Osteoblast (primary cell): ENCODE results near the gene TCEA3. TPM values are rescaled to one million over a fixed set of nuclear protein-coding genes. Genes with fewer than 3 reads are reported as not detected.
A peak's percentile ranks its signal among the peaks of the same experiment; 100 is the strongest.

ENCODE experiments used
- DNase-seq: peaks from one replicate; pipeline ENCODE4 v3.0.0; 2011; ENCODE audit warnings: low spot score, mixed read lengths; ENCODE audit not compliant: insufficient read length; ENCODE audit errors: missing footprints
- H2AFZ ChIP-seq: 2 replicates; pipeline ENCODE4 v1.6.0; 2011; ENCODE audit warnings: mild to moderate bottlenecking, low read length
- H3K27ac ChIP-seq: 2 replicates; pipeline ENCODE4 v1.5.1; 2011; ENCODE audit warnings: mild to moderate bottlenecking, low read depth, low read length, moderate library complexity
- H3K27me3 ChIP-seq: 2 replicates; pipeline ENCODE4 v1.6.0; 2012; ENCODE audit warnings: mild to moderate bottlenecking, control low read depth, inconsistent platforms, low read length, moderate library complexity; ENCODE audit not compliant: insufficient read depth
- H3K36me3 ChIP-seq: 2 replicates; pipeline ENCODE4 v1.5.1; 2011; ENCODE audit warnings: mild to moderate bottlenecking, low read length, control low read depth, moderate library complexity; ENCODE audit not compliant: insufficient read depth
- H3K4me1 ChIP-seq: 2 replicates; pipeline ENCODE4 v1.5.1; 2011; ENCODE audit warnings: mild to moderate bottlenecking, low read length, control low read depth, moderate library complexity; ENCODE audit not compliant: insufficient read depth
- H3K4me2 ChIP-seq: 2 replicates; pipeline ENCODE4 v1.6.0; 2011; ENCODE audit warnings: mild to moderate bottlenecking, low read length; ENCODE audit not compliant: insufficient read depth
- H3K4me3 ChIP-seq: fragments of 200-600 bp; sonication (generic); 3 replicates; pipeline ENCODE4 v1.5.1; 2012; ENCODE audit warnings: mild to moderate bottlenecking, low read length, inconsistent platforms; ENCODE audit not compliant: insufficient read depth
- H3K79me2 ChIP-seq: 2 replicates; pipeline ENCODE4 v1.6.0; 2012; ENCODE audit warnings: mild to moderate bottlenecking, low read length, control low read depth, inconsistent platforms; ENCODE audit not compliant: insufficient read depth
- H3K9me3 ChIP-seq: 2 replicates; pipeline ENCODE4 v1.5.1; 2011; ENCODE audit warnings: low read depth, low read length, control low read depth
- H4K20me1 ChIP-seq: 2 replicates; pipeline ENCODE4 v1.6.0; 2012; ENCODE audit warnings: mild to moderate bottlenecking, low read length, control low read depth; ENCODE audit not compliant: insufficient read depth
- total RNA-seq: library from RNA; depleted of rRNA; stranded (reverse); fragments of >200 nt; gene quantifications from 2 replicates; pipeline ENCODE4 v1.2.3, GENCODE V29; 2012
- TF ChIP-seq, protein P1 (sequence below): IDR thresholded peaks from 2 replicates; pipeline ENCODE4 v1.5.1; 2011; ENCODE audit warnings: mild to moderate bottlenecking, low read depth, low read length, moderate library complexity; ENCODE audit errors: extremely low read depth

The TCEA3 gene
- total RNA-seq, 1 donor: 31.5 TPM

DNA sequence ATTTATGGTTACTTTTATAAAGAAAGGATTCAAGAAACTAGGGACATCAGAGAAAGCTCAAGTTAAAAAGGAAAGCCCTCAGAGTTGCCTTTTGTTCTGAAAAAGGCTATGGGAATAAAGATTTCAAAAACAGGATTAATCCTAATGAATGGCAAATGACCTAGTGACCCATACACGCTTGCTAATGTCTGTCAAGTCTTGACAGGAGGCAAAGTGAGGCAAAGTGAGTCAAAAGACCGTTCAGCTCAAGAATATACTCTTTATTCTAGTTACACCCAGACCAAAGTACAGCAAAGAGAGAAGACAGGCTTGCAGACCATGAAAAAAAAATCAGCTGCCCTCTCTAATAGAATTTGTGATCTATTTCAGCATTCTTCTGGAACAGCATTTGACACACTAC, 58.4 kb downstream of the TCEA3 start:
- Histone ChIP-seq H3K27ac (no peak overlapping the region), H3K36me3 (peaks cover 50% of the 10 kb centered on the region), H3K9me3 (peaks cover 20% of the 10 kb centered on the region), H3K79me2 (peaks cover 41% of the 10 kb centered on the region), H3K4me1 (peaks cover 28% of the 10 kb centered on the region), H3K4me2 (peak overlapping the region; percentile 100), H3K4me3 (no peak overlapping the region), H4K20me1 (no peaks in the 10 kb centered on the region), H3K27me3 (no peaks in the 10 kb centered on the region), H2AFZ (no peak overlapping the region)
- TF ChIP-seq, protein P1, sequence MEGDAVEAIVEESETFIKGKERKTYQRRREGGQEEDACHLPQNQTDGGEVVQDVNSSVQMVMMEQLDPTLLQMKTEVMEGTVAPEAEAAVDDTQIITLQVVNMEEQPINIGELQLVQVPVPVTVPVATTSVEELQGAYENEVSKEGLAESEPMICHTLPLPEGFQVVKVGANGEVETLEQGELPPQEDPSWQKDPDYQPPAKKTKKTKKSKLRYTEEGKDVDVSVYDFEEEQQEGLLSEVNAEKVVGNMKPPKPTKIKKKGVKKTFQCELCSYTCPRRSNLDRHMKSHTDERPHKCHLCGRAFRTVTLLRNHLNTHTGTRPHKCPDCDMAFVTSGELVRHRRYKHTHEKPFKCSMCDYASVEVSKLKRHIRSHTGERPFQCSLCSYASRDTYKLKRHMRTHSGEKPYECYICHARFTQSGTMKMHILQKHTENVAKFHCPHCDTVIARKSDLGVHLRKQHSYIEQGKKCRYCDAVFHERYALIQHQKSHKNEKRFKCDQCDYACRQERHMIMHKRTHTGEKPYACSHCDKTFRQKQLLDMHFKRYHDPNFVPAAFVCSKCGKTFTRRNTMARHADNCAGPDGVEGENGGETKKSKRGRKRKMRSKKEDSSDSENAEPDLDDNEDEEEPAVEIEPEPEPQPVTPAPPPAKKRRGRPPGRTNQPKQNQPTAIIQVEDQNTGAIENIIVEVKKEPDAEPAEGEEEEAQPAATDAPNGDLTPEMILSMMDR: no peak
- DNase-seq: no peak

DNA sequence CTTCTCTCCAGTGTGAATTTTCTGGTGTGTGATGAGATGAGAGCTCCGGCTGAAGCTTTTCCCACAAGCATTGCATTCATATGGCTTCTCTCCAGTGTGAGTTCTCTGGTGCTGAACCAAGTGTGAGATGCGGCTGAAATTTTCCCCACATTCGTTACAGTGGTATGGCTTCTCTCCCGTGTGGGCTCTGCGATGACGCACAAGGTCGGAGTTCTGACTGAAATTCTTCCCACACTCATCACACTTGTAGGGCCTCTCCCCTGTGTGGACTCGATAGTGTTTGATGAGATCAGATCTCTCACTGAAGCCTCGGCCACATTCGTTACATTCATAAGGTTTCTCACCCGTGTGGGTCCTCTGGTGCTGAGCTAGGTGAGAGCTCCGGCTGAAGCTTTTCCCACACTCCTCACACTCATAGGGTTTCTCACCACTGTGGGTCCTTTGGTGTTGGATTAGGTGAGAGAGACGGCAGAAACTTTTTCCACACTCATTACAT, 62.3 kb downstream of the TCEA3 start:
- Histone ChIP-seq H2AFZ (no peak overlapping the region), H3K9me3 (peaks cover 35% of the 10 kb centered on the region), H3K36me3 (peaks cover 66% of the 10 kb centered on the region), H3K27ac (no peak overlapping the region), H3K4me1 (peaks cover 9% of the 10 kb centered on the region), H3K4me3 (no peak overlapping the region), H3K4me2 (no peak overlapping the region), H3K27me3 (no peaks in the 10 kb centered on the region), H3K79me2 (peaks cover 26% of the 10 kb centered on the region), H4K20me1 (no peaks in the 10 kb centered on the region)
- DNase-seq: no peak
- TF ChIP-seq, protein P1: no peak

DNA sequence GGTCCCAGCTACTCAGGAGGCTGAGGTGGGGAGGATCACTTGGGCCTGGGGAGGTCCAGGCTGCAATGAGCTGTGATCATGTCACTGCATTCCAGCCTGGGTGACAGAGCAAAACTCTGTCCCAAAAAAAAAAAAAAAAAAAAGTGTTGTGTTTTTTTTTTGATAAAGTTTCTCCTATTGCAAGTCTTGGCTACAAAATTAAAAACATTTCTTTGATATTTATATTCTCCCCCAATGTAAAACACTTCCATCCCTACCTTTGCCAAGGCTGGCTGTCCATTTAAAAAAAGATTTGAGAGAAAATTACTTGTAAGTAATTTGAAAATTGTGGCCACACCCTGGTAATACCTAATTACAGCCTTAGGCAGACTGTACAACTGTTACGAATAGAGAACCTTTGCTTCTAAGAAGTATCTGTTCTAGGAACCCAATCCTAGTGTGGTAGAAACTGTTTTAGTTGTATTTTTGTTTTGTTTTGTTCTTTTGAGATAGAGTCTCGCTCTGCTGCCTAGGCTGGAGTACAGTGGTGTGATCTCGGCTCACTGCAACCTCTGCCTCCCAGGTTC, 66.2 kb downstream of the TCEA3 start:
- no peak for DNase-seq
- H2AFZ ChIP-seq: no peak overlapping the region
- no peak overlapping the region for H3K4me2 ChIP-seq
- H3K27me3 ChIP-seq: no peaks in the 10 kb centered on the region
- H3K27ac ChIP-seq: no peak overlapping the region
- peaks cover 32% of the 10 kb centered on the region for H3K9me3 ChIP-seq
- TF ChIP-seq, protein P1: no peak
- no peaks in the 10 kb centered on the region for H3K4me1 ChIP-seq
- H3K4me3 ChIP-seq: no peak overlapping the region
- no peaks in the 10 kb centered on the region for H4K20me1 ChIP-seq
- peaks cover 39% of the 10 kb centered on the region for H3K36me3 ChIP-seq
- H3K79me2 ChIP-seq: peaks cover 6% of the 10 kb centered on the region

DNA sequence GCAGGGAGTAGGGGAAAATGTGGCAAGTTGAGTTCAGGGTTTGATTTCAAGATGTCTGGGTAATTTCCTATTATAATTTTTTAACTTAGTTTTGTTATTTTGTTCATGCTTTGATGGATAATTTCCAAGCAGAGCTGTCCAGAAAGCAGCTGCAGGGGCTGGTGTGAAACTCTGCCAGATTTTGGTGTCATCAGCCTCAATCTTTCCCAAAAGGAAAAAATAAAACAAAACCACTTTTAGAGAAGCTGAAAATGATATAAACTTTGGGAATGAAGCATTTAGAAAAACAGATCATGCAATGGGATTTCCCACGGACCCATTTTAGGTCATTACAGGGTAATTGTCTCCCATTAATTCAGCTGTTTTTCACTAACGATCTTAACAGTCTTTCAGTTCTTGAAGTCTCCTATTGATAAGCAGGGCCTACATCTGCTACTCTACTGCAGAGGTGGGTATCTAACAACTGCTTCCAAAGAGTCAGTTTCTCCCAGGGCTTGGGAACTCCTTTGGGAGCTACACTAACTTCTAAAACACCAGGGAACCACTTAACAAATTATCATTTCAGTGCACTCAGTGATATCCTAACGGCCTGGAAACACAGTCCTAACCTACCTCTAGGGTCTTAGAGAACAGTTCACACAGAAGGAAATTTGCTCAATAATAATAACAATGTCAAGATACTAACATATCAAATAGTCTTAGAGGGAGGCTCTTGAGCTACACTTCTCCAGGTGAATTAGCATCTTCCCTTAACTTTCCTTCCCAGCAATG, 67.2 kb downstream of the TCEA3 start:
- no peak overlapping the region for H3K4me3 ChIP-seq
- H3K79me2 ChIP-seq: peaks cover 6% of the 10 kb centered on the region
- H3K9me3 ChIP-seq: peaks cover 26% of the 10 kb centered on the region
- DNase-seq: no peak
- no peak overlapping the region for H2AFZ ChIP-seq
- no peak overlapping the region for H3K4me2 ChIP-seq
- H4K20me1 ChIP-seq: no peaks in the 10 kb centered on the region
- TF ChIP-seq, protein P1: no peak
- H3K27ac ChIP-seq: no peak overlapping the region
- no peaks in the 10 kb centered on the region for H3K4me1 ChIP-seq
- H3K36me3 ChIP-seq: peaks cover 28% of the 10 kb centered on the region
- H3K27me3 ChIP-seq: no peaks in the 10 kb centered on the region
